NCI-H1092 treated with DMSO at 0.1 percent for 48 hours (cell line): ENCODE data around the gene CEBPB.
"Not testable (repeated sequence)": the region's sequence is repeated elsewhere in the genome, so short reads cannot be mapped to it uniquely, and the experiment has no call there.

Experiments
- DNase-seq: peaks from one replicate; lab custom pipeline; 2025; lab: John Stamatoyannopoulos, UW

Gene CEBPB

DNA sequence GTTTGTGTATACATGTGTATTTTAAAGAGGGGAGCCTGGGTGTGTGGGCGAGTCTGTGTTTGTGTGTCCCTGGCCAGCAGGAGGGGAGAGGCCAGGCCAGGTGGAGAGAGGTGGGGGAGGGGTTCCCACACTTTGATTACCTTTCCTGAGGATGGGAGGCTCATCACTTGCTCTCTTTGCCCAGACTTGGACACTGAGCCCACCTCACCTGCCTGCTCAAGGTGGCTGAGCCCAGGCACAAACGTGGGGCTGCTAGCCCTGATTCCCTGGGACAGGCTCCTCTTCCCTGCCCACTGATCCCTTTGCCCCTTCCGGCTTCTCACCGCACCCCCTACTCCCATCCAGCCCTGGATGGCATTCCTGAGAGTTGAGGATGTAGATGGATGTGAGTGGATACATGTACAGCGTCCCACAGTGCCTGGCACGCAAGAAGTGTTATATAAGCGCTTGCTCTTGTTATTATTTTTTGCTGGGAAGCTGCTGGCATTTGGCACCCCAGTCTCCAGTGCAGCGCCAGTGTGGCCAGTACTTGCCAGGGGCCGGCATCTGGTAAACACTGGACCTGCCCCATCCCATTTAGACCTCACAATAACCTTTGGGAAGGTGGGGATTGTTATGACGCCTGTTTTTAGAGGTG, 2.7 kb downstream of the CEBPB start:
- no peak for DNase-seq

DNA sequence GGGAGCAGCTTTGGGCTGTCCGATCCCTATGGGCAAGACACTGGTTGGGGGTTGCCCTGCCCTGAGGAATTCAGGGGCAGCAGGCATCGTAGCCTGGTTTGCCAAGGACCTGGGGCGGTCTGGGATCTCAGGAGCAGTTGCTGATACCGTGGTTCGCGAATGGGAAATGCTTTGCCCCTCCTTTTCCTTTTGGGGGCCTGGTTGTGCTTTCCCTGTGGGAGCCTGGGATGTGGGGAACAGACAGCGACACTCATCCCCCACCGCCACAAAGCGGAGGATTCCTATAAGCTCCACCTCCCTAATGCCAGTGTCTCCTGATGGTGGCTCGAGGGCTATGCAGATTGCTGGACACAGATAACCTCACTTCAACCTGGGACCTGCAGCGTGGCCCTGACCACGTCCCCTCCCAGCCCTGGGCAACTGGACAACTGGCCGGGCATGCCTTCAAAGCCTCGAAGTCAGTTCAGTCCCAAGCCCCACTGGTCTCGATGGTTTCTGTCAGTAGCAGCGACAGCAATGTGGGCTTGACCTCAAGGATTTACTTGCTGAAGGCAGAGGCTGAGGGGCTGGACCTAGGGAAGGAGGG, 3.3 kb downstream of the CEBPB start:
- DNase-seq: no peak

- no peak for DNase-seq
Measured at GRCh38 chr20:50194422-50194830, 3.8 kb downstream of the CEBPB start.

GRCh38 chr20:50194831-50195523, 4.3 kb downstream of the CEBPB start:
- DNase-seq: no peak

DNA sequence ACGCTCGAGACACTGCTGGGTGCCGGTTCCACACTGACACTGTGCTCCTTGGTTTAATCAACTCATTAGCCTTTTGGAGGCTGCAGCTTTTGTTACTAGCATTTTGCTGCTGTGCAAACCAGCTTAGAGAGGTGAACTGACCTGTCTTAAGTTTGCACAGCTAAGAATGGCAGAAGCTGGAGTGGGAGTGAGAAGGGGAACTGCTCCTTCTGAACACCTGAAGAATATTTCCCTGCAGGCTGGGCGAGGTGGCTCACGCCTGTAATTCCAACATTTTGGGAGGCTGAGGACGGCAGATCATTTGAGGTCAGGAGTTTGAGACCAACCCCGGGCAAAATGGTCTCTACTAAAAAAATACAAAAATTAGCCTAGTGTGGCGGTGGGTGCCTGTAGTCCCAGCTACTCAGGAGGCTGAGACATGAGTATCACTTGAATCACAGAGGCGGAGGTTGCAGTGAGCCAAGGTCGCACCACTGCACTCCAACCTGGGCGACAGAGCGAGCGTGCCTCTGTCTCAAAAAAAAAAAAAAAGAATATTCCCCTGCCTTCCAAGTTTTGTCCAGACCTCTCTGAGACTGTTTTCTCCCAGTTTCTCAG, 5.0 kb downstream of the CEBPB start:
- DNase-seq: no peak

DNA sequence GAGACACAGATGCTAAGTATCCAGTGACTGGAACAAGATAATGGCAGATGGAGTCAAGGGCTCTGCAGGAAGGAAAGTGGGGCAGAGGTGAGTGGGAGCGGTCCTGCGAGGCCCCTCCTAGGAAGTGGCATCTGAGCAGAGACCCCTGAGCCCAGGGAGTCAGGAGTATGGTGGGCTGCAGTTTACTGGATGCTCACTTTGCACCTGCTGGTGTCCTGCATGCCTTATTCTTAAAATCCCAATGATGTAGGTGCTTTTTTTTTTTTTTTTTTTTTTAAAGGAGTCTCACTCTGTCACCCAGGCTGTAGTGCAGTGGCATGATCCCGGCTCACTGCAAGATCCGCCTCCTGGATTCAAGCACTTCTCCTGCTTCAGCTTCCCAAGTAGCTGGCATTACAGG, 5.6 kb downstream of the CEBPB start:
- DNase-seq: no peak

DNA sequence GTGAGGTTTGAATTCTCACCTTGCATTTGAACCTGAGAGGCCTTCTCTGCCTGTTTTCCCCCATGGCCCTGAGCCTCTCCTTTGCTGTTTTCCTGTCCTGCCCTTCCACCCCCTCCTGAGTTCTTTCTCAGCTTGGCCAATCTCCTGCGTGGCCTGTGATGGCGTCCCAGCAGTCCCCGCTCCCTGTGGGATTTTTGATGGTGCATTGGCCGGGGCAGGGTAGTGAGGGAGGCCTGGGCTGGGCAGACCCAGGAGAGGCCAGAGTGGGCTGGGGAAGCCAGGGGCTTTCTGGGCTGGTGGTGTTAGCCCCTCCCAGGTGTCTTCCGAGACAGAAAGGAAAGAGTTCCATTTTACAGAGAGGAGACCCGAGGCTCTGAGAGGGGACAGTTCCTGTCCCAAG, 6.3 kb downstream of the CEBPB start:
- no peak for DNase-seq

GRCh38 chr20:50197463-50198179, 7.0 kb downstream of the CEBPB start:
- no peak for DNase-seq

DNA sequence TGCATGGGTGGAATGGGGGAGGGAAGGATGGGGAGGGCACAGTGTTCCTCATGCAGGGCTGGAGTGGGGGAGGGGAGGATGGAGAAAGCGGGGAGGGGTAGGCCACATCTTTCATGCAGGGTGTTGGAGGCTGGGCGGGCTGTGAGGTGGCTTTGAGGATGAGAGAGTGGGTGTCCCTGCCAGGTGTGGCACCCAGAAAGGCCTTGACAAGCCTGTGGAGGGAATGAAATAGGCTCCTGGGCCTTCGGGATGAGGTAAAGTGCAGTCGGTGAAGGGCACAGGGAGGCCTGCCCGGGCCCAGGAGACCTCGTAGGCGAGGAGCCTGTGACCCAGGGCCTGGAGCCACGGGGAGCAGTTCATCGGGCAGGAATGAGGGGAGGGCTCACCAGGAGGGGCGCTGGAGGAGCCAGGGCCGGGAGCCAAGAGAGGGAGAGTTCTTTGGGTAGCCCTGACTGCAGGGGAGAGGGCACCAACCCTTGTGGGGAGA, 7.6 kb downstream of the CEBPB start:
- no peak for DNase-seq

GRCh38 chr20:50198716-50199115, 8.1 kb downstream of the CEBPB start:
- DNase-seq: no peak

DNA sequence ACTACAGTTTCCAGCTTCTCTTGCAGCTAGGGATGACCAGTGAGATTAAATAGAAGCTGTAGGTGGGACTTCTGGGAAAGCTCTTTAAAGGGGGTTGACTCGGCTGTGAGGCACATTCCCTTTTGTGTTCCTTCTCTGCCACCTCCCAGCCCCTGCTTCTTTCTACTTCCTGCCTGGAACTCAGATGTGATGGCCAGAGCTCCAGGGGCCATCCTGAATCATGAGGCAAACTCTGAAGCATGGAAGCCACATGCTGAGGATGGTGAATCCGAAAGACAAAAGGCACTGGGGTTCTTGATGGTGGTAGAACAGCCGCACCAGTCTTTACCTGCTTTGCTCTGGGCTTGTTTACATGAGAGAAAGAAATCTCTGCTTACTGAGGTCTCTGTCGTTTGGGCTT, 9.1 kb downstream of the CEBPB start:
- no peak for DNase-seq

- no peak for DNase-seq
Measured at GRCh38 chr20:50200482-50201104, 10.0 kb downstream of the CEBPB start.

GRCh38 chr20:50201710-50202109, 11.1 kb downstream of the CEBPB start:
- not testable (repeated sequence) for DNase-seq

GRCh38 chr20:50202677-50203076, 12.0 kb downstream of the CEBPB start:
- no peak for DNase-seq

DNA sequence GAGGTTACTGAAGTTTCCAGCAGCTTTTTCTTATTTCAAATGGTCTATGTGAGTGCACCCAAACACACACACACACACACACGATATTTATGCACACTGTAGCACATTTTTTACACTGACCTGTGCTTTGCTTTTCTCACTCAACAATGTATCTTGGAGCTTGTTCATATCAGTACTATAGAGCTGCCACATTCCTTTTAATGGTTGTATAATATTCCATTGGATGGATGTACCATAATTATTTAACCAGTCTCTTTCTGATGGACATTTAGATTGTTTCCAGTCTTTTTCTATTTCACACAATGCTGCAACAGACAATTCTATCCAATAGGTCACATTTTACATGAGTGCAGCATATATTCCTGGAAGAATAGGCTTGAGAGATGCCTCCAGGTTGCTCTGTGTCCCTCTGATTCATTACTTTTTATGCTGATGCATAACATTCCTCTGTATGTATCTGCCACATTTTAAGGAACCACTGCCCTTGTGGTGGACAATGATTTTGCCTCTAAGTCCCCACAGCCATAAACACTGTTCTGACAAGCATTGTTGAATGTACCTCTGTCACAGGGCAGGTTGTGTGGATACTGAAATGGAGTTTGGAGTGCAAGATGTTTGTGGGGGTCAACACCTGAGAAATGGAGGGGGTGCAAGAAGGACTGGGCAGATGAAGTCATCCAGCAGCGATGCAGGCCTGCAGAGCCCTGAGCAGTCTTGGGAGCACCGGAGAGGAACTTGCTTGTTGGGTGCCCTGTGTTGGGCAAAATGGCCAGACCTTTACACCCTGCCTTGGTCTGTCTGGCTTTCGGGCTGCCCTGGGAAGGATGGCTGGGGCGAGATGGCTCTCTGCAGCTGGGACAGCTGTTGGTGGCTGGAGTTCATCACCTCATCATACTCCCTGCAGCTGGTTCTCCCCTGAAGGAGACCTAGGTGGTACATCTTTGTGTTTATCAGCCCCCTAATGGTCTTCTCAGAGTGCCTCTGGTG, 13.6 kb downstream of the CEBPB start:
- no peak for DNase-seq

GRCh38 chr20:50207026-50207425, 16.4 kb downstream of the CEBPB start:
- DNase-seq: no peak

GRCh38 chr20:50208085-50208491, 17.5 kb downstream of the CEBPB start:
- DNase-seq: no peak

GRCh38 chr20:50208815-50209214, 18.2 kb downstream of the CEBPB start:
- not testable (repeated sequence) for DNase-seq

- no peak for DNase-seq
Measured at GRCh38 chr20:50210066-50210619, 19.5 kb downstream of the CEBPB start.

GRCh38 chr20:50211091-50211490, 20.5 kb downstream of the CEBPB start:
- no peak for DNase-seq
